ENCODE results near the gene SLC7A9.

The SLC7A9 gene

DNA sequence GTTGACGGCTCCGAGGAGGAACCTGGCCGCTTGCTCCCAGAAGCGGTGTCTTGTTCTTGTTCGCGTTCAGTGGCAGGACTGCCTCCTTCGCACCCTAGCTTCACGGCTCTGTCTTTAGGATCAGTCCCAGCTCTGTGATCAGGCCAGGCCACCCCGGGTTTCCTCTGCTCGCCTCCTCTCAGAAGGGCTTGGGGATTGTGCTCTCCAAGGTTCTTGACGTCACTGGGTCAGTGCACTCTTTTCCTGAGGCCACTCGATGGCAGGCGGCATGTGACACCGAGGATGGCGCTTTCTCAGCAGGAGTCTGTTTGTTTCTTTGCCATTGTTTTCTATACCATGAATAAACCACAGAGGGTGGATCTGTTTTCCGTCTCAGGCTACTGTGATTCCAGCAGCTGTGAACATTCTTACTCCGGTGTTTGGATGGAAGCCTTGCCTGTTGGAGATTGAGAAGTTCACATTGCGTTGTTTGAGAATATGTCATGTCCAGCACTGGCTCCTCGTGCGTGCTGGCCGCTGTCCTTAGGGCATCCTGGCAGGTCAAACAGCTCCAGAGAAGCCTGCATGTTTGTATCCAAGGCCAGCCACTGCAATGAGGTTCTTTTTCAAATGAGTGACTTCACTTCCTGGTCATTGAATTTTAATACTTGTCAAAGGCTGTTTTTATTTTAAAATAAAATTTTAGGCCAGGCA lies 44.5 kb downstream of the SLC7A9 start:
- DNase-seq (ENCODE audit: low read depth): no peak

DNA sequence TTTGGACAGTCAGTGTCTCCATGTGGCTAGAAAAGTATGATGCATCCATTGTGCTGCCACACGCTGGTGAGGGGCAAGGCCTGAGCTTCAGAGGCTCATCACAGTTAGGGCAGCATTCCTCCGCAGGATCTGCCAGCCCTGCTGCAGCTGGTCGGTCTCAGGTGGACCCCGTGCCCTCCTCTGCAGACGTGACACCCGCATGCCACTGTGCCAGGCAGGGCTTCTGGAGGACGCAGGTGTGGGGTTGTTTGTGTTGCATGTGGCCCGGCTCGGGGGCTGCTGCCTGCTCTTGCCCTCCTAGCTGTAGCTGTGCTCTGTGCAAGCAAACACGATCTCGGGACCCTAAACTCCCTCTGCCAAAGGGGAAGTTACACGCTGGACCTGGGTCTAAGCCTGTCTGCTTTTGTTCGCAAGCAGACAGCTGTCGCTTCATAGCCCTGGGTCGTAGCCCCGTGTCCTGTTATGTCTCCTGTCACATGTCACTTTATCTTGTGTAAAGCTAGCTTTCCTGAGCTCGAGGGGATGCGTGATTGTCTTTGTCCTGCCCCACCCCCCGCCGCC lies 45.3 kb downstream of the SLC7A9 start:
- no peak for DNase-seq (ENCODE audit: low read depth)

DNA sequence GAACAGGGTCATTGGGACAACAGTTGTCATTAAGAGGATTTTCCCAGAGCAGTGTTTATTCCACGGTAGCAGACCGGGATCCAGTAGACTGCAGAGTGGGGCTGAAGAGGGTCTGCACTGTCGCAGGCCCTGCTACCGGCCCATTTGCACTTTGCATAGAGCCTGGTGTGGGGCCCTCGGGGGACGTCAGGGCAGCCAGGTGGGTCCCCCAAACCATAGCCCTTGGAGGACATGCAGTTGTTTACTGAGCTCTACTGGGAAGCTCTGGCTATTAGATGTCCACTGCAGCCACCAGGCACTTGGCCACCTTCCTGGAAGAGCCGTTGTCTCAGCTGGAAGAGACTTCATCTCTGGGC lies 45.8 kb downstream of the SLC7A9 start:
- DNase-seq (ENCODE audit: low read depth): no peak

DNA sequence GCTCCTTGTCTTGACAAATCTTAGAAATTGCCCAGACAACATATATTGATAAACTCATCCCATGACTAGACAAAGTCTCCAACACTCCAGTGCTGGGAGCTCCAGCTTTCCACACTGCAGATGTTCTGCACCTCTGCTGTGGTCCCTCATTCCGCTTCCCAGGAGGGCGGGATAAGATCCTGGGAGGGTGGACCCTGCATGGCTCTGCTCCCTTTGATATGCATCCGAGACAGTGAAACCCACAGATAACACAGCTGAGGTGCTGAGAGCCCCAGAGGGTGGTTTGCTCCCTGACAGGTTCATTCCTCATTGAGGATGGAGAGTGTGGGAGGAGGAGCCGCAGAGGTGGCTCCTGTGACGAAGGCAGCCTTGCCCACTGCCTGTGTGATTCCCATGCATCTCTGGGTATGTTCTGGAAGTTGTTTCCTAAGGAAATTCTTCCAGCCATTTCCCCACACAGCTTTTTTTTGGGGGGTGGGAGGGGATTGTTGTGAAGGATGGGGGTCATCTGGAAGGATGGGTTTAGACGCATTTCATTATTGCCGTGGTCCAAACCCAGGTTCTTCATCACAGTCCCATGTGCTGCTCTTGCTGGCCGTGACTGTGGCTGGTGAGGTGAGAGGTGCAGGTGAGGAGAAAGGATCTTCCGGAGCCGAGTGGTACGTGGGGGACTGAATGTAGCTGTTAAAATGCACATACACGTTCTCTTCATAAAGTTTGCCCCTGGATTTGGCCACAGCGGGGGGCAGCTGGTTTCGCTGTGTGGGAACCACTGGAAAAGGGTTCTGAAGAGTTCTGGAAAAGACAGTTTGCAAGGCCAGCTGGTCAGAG lies 46.4 kb downstream of the SLC7A9 start:
- DNase-seq (ENCODE audit: low read depth): no peak

GRCh38 chr19:32819419-32820400 lies 49.9 kb downstream of the SLC7A9 start:
- DNase-seq (ENCODE audit: low read depth): no peak

- DNase-seq (ENCODE audit: low read depth): no peak
Observed at GRCh38 chr19:32818536-32818935, 51.0 kb downstream of the SLC7A9 start.

- no peak for DNase-seq (ENCODE audit: low read depth)
Observed at GRCh38 chr19:32817569-32818476, 51.7 kb downstream of the SLC7A9 start.

DNA sequence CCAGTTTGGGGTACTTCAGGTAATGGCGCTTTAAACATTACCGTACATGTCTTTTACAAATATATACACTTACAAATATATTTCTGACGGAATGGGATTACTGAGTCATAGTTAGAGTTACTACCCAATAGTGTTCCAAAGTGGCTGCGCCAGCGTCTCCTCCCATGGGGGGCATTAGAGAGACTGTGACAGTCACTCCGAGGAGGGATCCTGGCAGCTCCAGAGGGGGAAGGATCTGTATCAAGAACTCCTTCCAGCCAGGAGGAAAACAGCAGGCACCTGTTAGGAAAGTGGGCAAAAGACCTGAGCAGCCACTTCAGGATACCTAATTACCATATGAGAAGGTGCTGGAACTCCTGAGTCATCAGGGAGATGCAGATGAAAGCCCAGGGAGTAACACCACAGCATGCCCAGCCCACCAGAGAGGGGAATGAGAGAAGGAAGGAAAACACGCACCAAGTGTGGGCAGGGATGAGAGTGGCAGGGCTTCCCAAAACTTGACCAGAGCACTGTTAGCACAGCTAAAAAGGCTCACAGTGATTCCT lies 52.9 kb downstream of the SLC7A9 start:
- DNase-seq (ENCODE audit: low read depth): no peak

GRCh38 chr19:32814624-32815023 lies 54.9 kb downstream of the SLC7A9 start:
- no peak for DNase-seq (ENCODE audit: low read depth)

- DNase-seq (ENCODE audit: low read depth): no peak
Observed at GRCh38 chr19:32813862-32814425, 55.6 kb downstream of the SLC7A9 start.

DNA sequence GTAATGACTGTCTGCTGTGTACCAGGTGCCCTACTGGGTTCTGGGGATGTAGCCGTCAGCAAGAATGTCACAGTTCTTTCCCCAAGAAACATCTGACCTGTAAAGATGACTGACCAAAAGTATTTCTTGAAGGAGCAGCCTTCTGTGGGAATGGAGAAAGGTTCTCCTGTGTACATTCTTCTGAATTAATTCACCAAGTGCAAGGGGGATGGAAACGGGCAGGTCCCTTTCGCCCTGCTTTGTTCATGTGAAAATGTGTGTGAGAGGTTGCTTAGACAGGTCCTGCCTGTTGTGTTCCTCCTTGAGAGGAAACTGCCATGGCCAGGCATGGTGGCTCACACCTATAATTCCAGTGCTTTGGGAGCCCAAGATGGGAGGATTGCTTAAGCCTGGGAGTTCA lies 57.0 kb downstream of the SLC7A9 start:
- no peak for DNase-seq (ENCODE audit: low read depth)

- no peak for DNase-seq (ENCODE audit: low read depth)
Observed at GRCh38 chr19:32812036-32812435, 57.5 kb downstream of the SLC7A9 start.

GRCh38 chr19:32811151-32811550 lies 58.4 kb downstream of the SLC7A9 start:
- DNase-seq (ENCODE audit: low read depth): no peak

DNA sequence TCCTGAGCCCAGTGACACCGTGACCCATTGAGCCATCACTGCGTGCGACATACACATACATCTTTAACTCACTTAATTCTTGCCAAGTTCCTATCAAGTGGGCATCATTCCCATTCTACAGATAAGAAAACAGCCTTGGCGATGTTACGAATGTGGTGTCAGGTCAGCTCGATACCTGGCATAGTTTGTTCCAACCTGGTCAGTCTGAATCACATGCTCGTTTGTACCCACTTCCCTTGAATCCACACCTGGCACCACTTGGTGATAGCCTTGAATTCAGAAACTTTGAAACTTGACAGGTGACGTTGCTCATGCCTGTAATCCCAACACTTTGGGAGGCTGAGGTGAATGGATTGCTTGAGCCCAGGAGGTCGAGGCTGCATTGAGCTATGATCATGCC lies 59.1 kb downstream of the SLC7A9 start:
- DNase-seq (ENCODE audit: low read depth): no peak

DNA sequence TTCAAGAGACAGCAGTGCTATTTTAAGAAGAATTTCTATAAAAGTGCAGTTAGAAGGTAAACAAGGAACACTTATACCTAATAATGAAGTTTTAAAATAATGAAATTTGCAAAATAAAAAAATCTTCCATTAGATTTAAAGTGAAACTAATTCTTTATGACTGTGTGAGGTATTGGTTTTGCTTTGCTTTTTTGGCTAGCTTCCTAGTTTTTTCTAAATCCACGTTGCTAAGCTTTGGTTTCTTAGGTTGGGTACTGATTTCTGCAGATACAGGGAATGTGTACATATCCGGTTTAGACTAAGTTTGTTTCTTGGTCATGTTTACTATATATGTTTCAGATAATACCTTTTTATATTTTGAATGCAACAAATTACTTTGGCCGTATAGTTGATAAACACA lies 59.8 kb downstream of the SLC7A9 start:
- DNase-seq (ENCODE audit: low read depth): peak; percentile 6

GRCh38 chr19:32809254-32809653 lies 60.3 kb downstream of the SLC7A9 start:
- DNase-seq (ENCODE audit: low read depth): no peak

DNA sequence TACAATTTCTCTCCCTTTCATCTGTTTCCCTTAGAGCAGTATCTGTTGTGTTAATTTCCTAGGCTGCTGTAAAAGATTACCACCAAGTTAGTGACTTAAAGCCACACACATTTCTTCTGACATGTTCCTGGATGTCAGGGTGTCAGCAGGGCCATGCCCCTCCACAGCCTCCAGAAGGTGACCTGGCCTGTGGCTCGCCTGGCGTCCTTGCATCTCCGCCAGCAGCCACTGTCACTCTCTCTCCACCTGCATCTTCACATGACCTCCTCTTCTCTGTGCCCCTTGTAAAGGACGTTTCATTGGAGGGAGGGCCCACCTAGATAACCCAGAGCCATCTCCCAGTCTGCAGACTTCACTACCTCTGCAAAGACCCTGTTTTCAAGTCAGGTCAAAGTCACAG lies 61.3 kb downstream of the SLC7A9 start:
- no peak for DNase-seq (ENCODE audit: low read depth)

GRCh38 chr19:32802840-32803239 lies 66.7 kb downstream of the SLC7A9 start:
- no peak for DNase-seq (ENCODE audit: low read depth)

- no peak for DNase-seq (ENCODE audit: low read depth)
Observed at GRCh38 chr19:32800754-32801153, 68.8 kb downstream of the SLC7A9 start.

- no peak for DNase-seq (ENCODE audit: low read depth)
Observed at GRCh38 chr19:32800191-32800590, 69.4 kb downstream of the SLC7A9 start.
